ENCODE data around the gene NINJ1.

- TF ChIP-seq POLR2AphosphoS5 (IDR thresholded peaks at IDR 0.05; ENCODE audit: low read depth, low read length) (no peak), TAF1 (IDR thresholded peaks at IDR 0.05; ENCODE audit: borderline replicate concordance, insufficient read depth, low read length) (no peak), SIN3A (IDR thresholded peaks at IDR 0.05; ENCODE audit: borderline replicate concordance, insufficient read depth, low read length) (no peak)
Measured at GRCh38 chr9:93121316-93122241, 12.5 kb downstream of the NINJ1 start.
